Hepatocyte (in vitro differentiated cells): ENCODE results near the gene MIPOL1. TPM values are rescaled to one million over a fixed set of nuclear protein-coding genes. Genes with fewer than 3 reads are reported as not detected.

Experiments used
- DNase-seq: peaks from one replicate; pipeline ENCODE4 v3.0.0-alpha.2; 2016; ENCODE audit warnings: low spot score
- H2AFZ ChIP-seq: fragments of 200-600 bp; sonication (generic); 2 replicates; pipeline ENCODE4 v1.6.0; 2016; ENCODE audit warnings: antibody characterized with exemption, mild to moderate bottlenecking
- H3K27ac ChIP-seq: fragments of 200-600 bp; sonication (generic); 2 replicates; pipeline ENCODE4 v1.5.1; 2016; ENCODE audit warnings: mild to moderate bottlenecking
- H3K27me3 ChIP-seq: fragments of 200-600 bp; sonication (generic); 2 replicates; pipeline ENCODE4 v1.6.1; 2016
- H3K36me3 ChIP-seq: fragments of 200-600 bp; sonication (generic); replicated peaks from 2 replicates; pipeline ENCODE4 v1.5.1; 2016; ENCODE audit warnings: low read depth; ENCODE audit not compliant: insufficient read depth
- H3K4me1 ChIP-seq: fragments of 200-600 bp; sonication (generic); 2 replicates; pipeline ENCODE4 v1.5.1; 2016; ENCODE audit warnings: mild to moderate bottlenecking, moderate library complexity; ENCODE audit not compliant: insufficient read depth
- H3K4me2 ChIP-seq: fragments of 200-600 bp; sonication (generic); 2 replicates; pipeline ENCODE4 v1.6.0; 2016
- H3K4me3 ChIP-seq: fragments of 200-600 bp; sonication (generic); 2 replicates; pipeline ENCODE4 v1.5.1; 2016; ENCODE audit warnings: mild to moderate bottlenecking
- H3K79me2 ChIP-seq: fragments of 200-600 bp; sonication (generic); 2 replicates; pipeline ENCODE4 v1.6.0; 2017; ENCODE audit warnings: mild to moderate bottlenecking
- H3K9me2 ChIP-seq: fragments of 200-600 bp; sonication (generic); replicated peaks from 2 replicates; pipeline ENCODE4 v1.6.0; 2017; ENCODE audit warnings: mild to moderate bottlenecking; ENCODE audit not compliant: insufficient read depth
- H3K9me3 ChIP-seq: fragments of 200-600 bp; sonication (generic); 2 replicates; pipeline ENCODE4 v1.5.1; 2016; ENCODE audit warnings: low read depth, mild to moderate bottlenecking
- H4K20me1 ChIP-seq: fragments of 200-600 bp; sonication (generic); 2 replicates; pipeline ENCODE4 v1.6.0; 2016; ENCODE audit warnings: mild to moderate bottlenecking; ENCODE audit not compliant: insufficient read depth, poor library complexity, severe bottlenecking
- CTCF ChIP-seq: fragments of 200-600 bp; sonication (generic); IDR thresholded peaks from 2 replicates; pipeline ENCODE4 v1.5.1; 2016; ENCODE audit warnings: antibody characterized with exemption, mild to moderate bottlenecking; ENCODE audit not compliant: poor library complexity
- EZH2 ChIP-seq: fragments of 200-600 bp; sonication (generic); IDR thresholded peaks from 2 replicates; pipeline ENCODE4 v1.6.1; 2016; ENCODE audit warnings: antibody characterized with exemption, mild to moderate bottlenecking, borderline replicate concordance
- EZH2phosphoT487 ChIP-seq: fragments of 200-600 bp; sonication (generic); IDR thresholded peaks from one replicate; pipeline ENCODE4 v1.6.1; 2018; ENCODE audit warnings: antibody characterized with exemption, mild to moderate bottlenecking, low read depth, moderate library complexity; ENCODE audit not compliant: unreplicated experiment, severe bottlenecking
- WGBS: methylation state at CpG from one replicate; pipeline ENCODE4 v1.1.6; 2016; ENCODE audit warnings: low lambda C conversion rate; ENCODE audit errors: missing lambda C conversion rate; 5-methylcytosine and 5-hydroxymethylcytosine counted together
- polyA plus RNA-seq: library from polyadenylated mRNA; unstranded; fragments of >200 nt; fragmentation: Nextera tagmentation; extraction: Ambion mirVana; gene quantifications from 2 replicates; pipeline ENCODE4 v1.2.1, GENCODE V29; 2016
- total RNA-seq: library from RNA; depleted of rRNA; stranded (reverse); fragments of >200 nt; gene quantifications from 2 replicates; pipeline ENCODE4 v1.2.3, GENCODE V29; 2014

Gene MIPOL1
- total and polyA plus RNA-seq, 2 experiments from 2014 or later: 2.6 to 16.6 TPM

- no peak for TF ChIP-seq EZH2phosphoT487
- TF ChIP-seq EZH2: no peak
- TF ChIP-seq CTCF: no peak
- no peak overlapping the region for H3K4me3 ChIP-seq
Observed at GRCh38 chr14:37571391-37571790, 373.7 kb downstream of the MIPOL1 start.

GRCh38 chr14:37573356-37573755 lies 375.6 kb downstream of the MIPOL1 start:
- H3K79me2 ChIP-seq: peaks cover 8% of the 10 kb centered on the region
- no peaks in the 10 kb centered on the region for H3K4me1 ChIP-seq
- TF ChIP-seq EZH2 (no peak), EZH2phosphoT487 (no peak), CTCF (no peak)
- H4K20me1 ChIP-seq: no peaks in the 10 kb centered on the region
- no peak overlapping the region for H2AFZ ChIP-seq
- no peak for DNase-seq
- no peak overlapping the region for H3K4me2 ChIP-seq
- WGBS: 51% methylated on average over 2 of the region's 2 CpGs
- H3K27ac ChIP-seq: no peak overlapping the region
- H3K36me3 ChIP-seq: no peaks in the 10 kb centered on the region
- H3K9me3 ChIP-seq: no peaks in the 10 kb centered on the region
- no peak overlapping the region for H3K4me3 ChIP-seq
- H3K9me2 ChIP-seq: no peaks in the 10 kb centered on the region
- H3K27me3 ChIP-seq: no peaks in the 10 kb centered on the region

More at GRCh38 chr14:37571391-37571790, 373.7 kb downstream of the MIPOL1 start:
- DNase-seq: no peak
- Histone ChIP-seq H3K4me2 (no peak overlapping the region), H3K79me2 (peaks cover 10% of the 10 kb centered on the region), H3K36me3 (no peaks in the 10 kb centered on the region), H3K27ac (no peak overlapping the region), H4K20me1 (no peaks in the 10 kb centered on the region), H3K9me2 (no peaks in the 10 kb centered on the region), H3K4me1 (no peaks in the 10 kb centered on the region), H2AFZ (no peak overlapping the region), H3K27me3 (no peaks in the 10 kb centered on the region), H3K9me3 (no peaks in the 10 kb centered on the region)
- WGBS: 91% methylated on average over 4 of the region's 4 CpGs

DNA sequence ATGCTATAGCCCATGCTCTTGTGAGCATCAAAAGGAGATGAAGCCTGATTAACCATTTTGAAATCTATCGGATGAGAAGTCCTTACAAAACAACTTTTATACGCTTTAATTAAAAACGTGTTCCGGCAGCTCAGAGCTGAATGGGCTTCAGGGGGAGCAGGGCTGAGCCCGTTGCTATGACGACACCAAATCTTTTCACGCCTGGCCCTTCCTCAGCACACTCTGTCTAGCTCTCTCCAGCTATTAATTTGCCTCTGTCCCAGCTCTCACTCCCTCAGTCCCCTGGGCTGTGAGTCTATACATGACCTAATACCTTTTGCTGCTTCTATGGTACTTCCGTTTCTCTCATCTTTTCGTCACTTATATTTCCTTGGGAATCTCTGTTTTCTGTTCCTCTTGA lies 381.5 kb downstream of the MIPOL1 start:
- DNase-seq: no peak
- peaks cover 19% of the 10 kb centered on the region for H3K27me3 ChIP-seq
- TF ChIP-seq EZH2 (no peak), EZH2phosphoT487 (no peak), CTCF (no peak)
- H2AFZ ChIP-seq: no peak overlapping the region
- H3K27ac ChIP-seq: no peak overlapping the region
- no peaks in the 10 kb centered on the region for H3K9me3 ChIP-seq
- peaks cover 4% of the 10 kb centered on the region for H3K4me1 ChIP-seq
- 49% methylated on average over 9 of the region's 9 CpGs for WGBS
- no peak overlapping the region for H3K4me2 ChIP-seq
- H3K9me2 ChIP-seq: no peaks in the 10 kb centered on the region
- H3K4me3 ChIP-seq: no peak overlapping the region
- no peaks in the 10 kb centered on the region for H3K79me2 ChIP-seq
- no peaks in the 10 kb centered on the region for H4K20me1 ChIP-seq
- no peaks in the 10 kb centered on the region for H3K36me3 ChIP-seq

DNA sequence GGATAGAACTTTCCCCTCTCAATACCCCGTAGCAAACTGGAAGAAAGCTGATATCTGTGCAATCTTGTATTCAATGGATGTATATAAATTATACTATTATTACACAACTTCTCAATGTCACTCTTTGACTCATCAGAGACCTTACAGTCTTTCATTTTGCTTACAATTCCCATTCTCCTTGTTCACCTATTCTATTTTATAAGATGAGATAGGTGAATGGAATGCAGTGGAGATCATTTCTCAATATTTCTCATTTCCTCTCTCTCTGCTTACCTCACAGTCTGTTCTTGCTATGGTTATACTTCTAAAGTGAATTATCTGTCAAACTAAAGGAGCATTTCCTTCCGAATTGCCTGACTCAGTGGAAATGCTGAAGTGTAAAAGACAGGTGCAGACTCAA lies 382.4 kb downstream of the MIPOL1 start:
- no peaks in the 10 kb centered on the region for H3K79me2 ChIP-seq
- H2AFZ ChIP-seq: no peak overlapping the region
- no peak overlapping the region for H3K27ac ChIP-seq
- no peaks in the 10 kb centered on the region for H3K9me3 ChIP-seq
- H3K4me1 ChIP-seq: peaks cover 11% of the 10 kb centered on the region
- H3K27me3 ChIP-seq: peaks cover 27% of the 10 kb centered on the region
- H3K9me2 ChIP-seq: no peaks in the 10 kb centered on the region
- WGBS: 90% methylated on average over 2 of the region's 2 CpGs
- DNase-seq: no peak
- H3K36me3 ChIP-seq: no peaks in the 10 kb centered on the region
- no peak overlapping the region for H3K4me3 ChIP-seq
- TF ChIP-seq EZH2: no peak
- no peak for TF ChIP-seq CTCF
- TF ChIP-seq EZH2phosphoT487: no peak
- H4K20me1 ChIP-seq: no peaks in the 10 kb centered on the region
- no peak overlapping the region for H3K4me2 ChIP-seq
